ENCODE data around the gene JAK1. TPM values are rescaled to one million over a fixed set of nuclear protein-coding genes. Genes with fewer than 3 reads are reported as not detected.

JAK1 gene
- total and polyA plus RNA-seq, 2 donors (not counting 3 experiments of a cell fraction or from before 2014, with no cell fraction given): 68.8 to 177 TPM

- no peaks in the 10 kb centered on the region for H3K36me3 ChIP-seq (ENCODE audit: control insufficient read depth in 2 of 2, extremely low read depth in 1 of 2, insufficient read depth in 2 of 2, low read length in 2 of 2)
- no peaks in the 10 kb centered on the region for H3K9me1 ChIP-seq (replicated peaks; ENCODE audit: control insufficient read depth, extremely low read depth, insufficient read depth, low read length)
- H2AFZ ChIP-seq (ENCODE audit: low read depth, low read length): no peak overlapping the region
- FAIRE-seq (peak; percentile 72), DNase-seq (ENCODE audit: low read depth, low spot score) (peak; percentile 31)
- H3K27ac ChIP-seq (ENCODE audit: insufficient read depth, low read depth, low read length): peak overlapping the region; percentile 82
- dilution Hi-C loops (cut with MboI; ENCODE audit: extremely low pct_ligation_motif_present, low sequenced_read_pairs) (no loop called here), intact Hi-C loops (cut with micrococcal nuclease) (loop anchor here (1.0 to 5.0 kb wide), 3 partner anchors 12 to 36 kb away; partner anchors contain the start of gene JAK1)
- no peaks in the 10 kb centered on the region for H3K27me3 ChIP-seq (ENCODE audit: control insufficient read depth in 2 of 2, insufficient read depth in 2 of 2, low read length in 2 of 2)
- ChIA-PET POLR2A (no interaction called here), CTCF (interaction anchor here (1.1 to 2.6 kb wide), 3 partner anchors 11 to 35 kb away, joined by 3 to 12 read pairs (median 4); no protein-coding TSS in a partner anchor)
- H3K4me1 ChIP-seq (ENCODE audit: control insufficient read depth, extremely low read depth, insufficient read depth, low read length): peaks cover 25% of the 10 kb centered on the region
- H3K4me3 ChIP-seq (replicated peaks in 1 of 3; ENCODE audit: insufficient read depth in 1 of 3, low read depth in 1 of 3, low read length in 3 of 3): no peak overlapping the region
- no peak for TF ChIP-seq POLR2A (IDR thresholded peaks at IDR 0.05; ENCODE audit: low read depth, low read length)
- TF ChIP-seq JUN (IDR thresholded peaks at IDR 0.05; ENCODE audit: borderline replicate concordance, insufficient read depth, insufficient read length, low read depth): peak; percentile 32
- TSS peak; percentile 49 for BruUV-seq (replicated peaks)
- H3K9me3 ChIP-seq (replicated peaks; ENCODE audit: control insufficient read depth, insufficient read depth, low read length): no peaks in the 10 kb centered on the region
- peak overlapping the region; percentile 17 for H3K9ac ChIP-seq (replicated peaks; ENCODE audit: extremely low read depth, insufficient read depth, low read length)
- H3K79me2 ChIP-seq (ENCODE audit: control insufficient read depth, insufficient read depth, low read length): peaks cover 86% of the 10 kb centered on the region
- peak overlapping the region; percentile 26 for H3K4me2 ChIP-seq (ENCODE audit: insufficient read depth, low read length)
- H4K20me1 ChIP-seq (replicated peaks; ENCODE audit: control insufficient read depth, extremely low read depth, insufficient read depth, low read length): no peaks in the 10 kb centered on the region
These were observed 32.9 kb downstream of the JAK1 start for GRCh38 chr1:64933296-64934070.

GRCh38 chr1:64932962-64933295 lies 33.4 kb downstream of the JAK1 start:
- H4K20me1 ChIP-seq (replicated peaks; ENCODE audit: control insufficient read depth, extremely low read depth, insufficient read depth, low read length): no peaks in the 10 kb centered on the region
- ChIA-PET POLR2A (no interaction called here), CTCF (interaction anchor here (1.1 to 2.6 kb wide), 3 partner anchors 11 to 34 kb away, joined by 3 to 12 read pairs (median 4); no protein-coding TSS in a partner anchor)
- TSS peak; percentile 28 for BruUV-seq (replicated peaks)
- no peaks in the 10 kb centered on the region for H3K27me3 ChIP-seq (ENCODE audit: control insufficient read depth in 2 of 2, insufficient read depth in 2 of 2, low read length in 2 of 2)
- H3K36me3 ChIP-seq (ENCODE audit: control insufficient read depth in 2 of 2, extremely low read depth in 1 of 2, insufficient read depth in 2 of 2, low read length in 2 of 2): no peaks in the 10 kb centered on the region
- H3K79me2 ChIP-seq (ENCODE audit: control insufficient read depth, insufficient read depth, low read length): peaks cover 87% of the 10 kb centered on the region
- H3K9me3 ChIP-seq (replicated peaks; ENCODE audit: control insufficient read depth, insufficient read depth, low read length): no peaks in the 10 kb centered on the region
- peak overlapping the region; percentile 26 for H3K4me2 ChIP-seq (ENCODE audit: insufficient read depth, low read length)
- H3K4me3 ChIP-seq (replicated peaks in 1 of 3; ENCODE audit: insufficient read depth in 1 of 3, low read depth in 1 of 3, low read length in 3 of 3): no peak overlapping the region
- FAIRE-seq: no peak
- no peak for DNase-seq (ENCODE audit: low read depth, low spot score)
- H3K9ac ChIP-seq (replicated peaks; ENCODE audit: extremely low read depth, insufficient read depth, low read length): no peak overlapping the region
- dilution Hi-C loops (cut with MboI; ENCODE audit: extremely low pct_ligation_motif_present, low sequenced_read_pairs): no loop called here
- H3K4me1 ChIP-seq (ENCODE audit: control insufficient read depth, extremely low read depth, insufficient read depth, low read length): peaks cover 25% of the 10 kb centered on the region
- intact Hi-C loops (cut with micrococcal nuclease): loop anchor here (1.0 to 5.0 kb wide), 2 partner anchors 33 to 36 kb away; partner anchors contain the start of gene JAK1
- peak overlapping the region; percentile 82 for H3K27ac ChIP-seq (ENCODE audit: insufficient read depth, low read depth, low read length)
- H3K9me1 ChIP-seq (replicated peaks; ENCODE audit: control insufficient read depth, extremely low read depth, insufficient read depth, low read length): no peaks in the 10 kb centered on the region
- TF ChIP-seq EZH2 (IDR thresholded peaks at IDR 0.05; ENCODE audit: borderline replicate concordance, low read depth, low read length, severe bottlenecking) (no peak), POLR2AphosphoS5 (IDR thresholded peaks at IDR 0.05; ENCODE audit: insufficient read depth, low read depth, low read length) (no peak), CTCF (IDR thresholded peaks at IDR 0.05; ENCODE audit: extremely low read depth in 1 of 2, insufficient read depth in 1 of 2, low read depth in 1 of 2, low read length in 2 of 2) (no peak), MYC (IDR thresholded peaks at IDR 0.05; ENCODE audit: low read depth, low read length) (no peak), FOS (IDR thresholded peaks at IDR 0.05; ENCODE audit: borderline replicate concordance, insufficient read depth, low read length) (no peak), MAX (IDR thresholded peaks at IDR 0.05; ENCODE audit: insufficient read depth, insufficient read length) (no peak), JUN (IDR thresholded peaks at IDR 0.05; ENCODE audit: borderline replicate concordance, insufficient read depth, insufficient read length, low read depth) (no peak), POLR2A (IDR thresholded peaks at IDR 0.05; ENCODE audit: low read depth, low read length) (no peak), GATA2 (IDR thresholded peaks at IDR 0.05; ENCODE audit: insufficient read depth, insufficient read length, low read depth, low read length) (no peak)
- no peak overlapping the region for H2AFZ ChIP-seq (ENCODE audit: low read depth, low read length)

Data from endothelial cell of umbilical vein (primary cell).